HL-60 (cell line): ENCODE data around the gene POMC.

Source experiments
- GABPA ChIP-seq: IDR thresholded peaks from 2 replicates; pipeline ENCODE4 v1.6.1; 2012; ENCODE audit warnings: low read depth
- POLR2AphosphoS5 ChIP-seq: IDR thresholded peaks from 2 replicates; pipeline ENCODE4 v1.6.1; 2012; ENCODE audit warnings: low read depth
- REST ChIP-seq: IDR thresholded peaks from 2 replicates; pipeline ENCODE4 v1.6.1; 2012; ENCODE audit warnings: low read depth; ENCODE audit not compliant: insufficient replicate concordance
- SPI1 ChIP-seq: IDR thresholded peaks from 2 replicates; pipeline ENCODE4 v1.6.1; 2012; ENCODE audit warnings: low read depth, mild to moderate bottlenecking, borderline replicate concordance
- TF ChIP-seq, protein P1 (sequence below): IDR thresholded peaks from one replicate; pipeline ENCODE4 v1.5.1; 2011; ENCODE audit warnings: low read length, control low read depth, inconsistent platforms; ENCODE audit not compliant: insufficient read depth

DNA sequence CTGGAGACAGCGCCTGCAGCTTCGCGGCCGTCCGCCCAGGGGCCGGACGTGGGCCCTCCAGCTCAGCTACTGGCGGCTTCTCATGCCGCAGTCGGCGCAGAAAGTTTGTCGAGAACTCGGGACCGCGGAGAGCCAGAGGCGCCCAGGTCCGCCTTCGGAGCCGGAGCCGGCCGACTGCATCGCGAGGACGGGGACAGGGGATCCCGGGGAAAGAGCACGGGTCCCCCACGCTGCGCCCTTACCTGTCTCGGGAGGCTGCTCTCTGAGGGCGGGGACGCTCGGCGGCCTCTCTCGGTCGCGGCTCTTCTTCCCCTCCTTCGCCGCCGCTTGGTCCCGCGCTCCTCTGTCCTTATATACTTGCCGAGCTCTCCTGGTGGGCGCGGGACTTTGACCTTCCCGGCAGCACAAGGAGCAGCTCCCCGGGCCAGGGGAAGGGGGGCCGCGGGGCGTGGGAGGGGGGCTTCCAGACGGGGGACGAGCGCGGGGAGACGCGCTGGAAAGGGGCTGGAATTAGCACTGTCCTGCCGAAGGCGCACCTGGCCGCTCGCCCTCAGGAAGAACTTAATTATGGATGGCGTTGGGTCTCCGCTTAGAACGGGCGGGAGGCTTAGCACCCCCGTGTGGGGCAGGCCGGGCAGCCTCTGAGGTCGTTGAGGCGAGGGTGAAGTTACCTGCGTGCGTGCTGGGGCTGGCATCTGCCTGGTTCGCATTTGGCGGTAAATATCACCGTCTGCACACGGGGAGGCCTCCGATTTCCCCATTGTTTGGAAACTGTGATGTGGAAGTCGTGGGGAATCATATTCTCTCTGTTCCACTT lies at the start of gene POMC:
- TF ChIP-seq POLR2AphosphoS5: no peak
- TF ChIP-seq, protein P1, sequence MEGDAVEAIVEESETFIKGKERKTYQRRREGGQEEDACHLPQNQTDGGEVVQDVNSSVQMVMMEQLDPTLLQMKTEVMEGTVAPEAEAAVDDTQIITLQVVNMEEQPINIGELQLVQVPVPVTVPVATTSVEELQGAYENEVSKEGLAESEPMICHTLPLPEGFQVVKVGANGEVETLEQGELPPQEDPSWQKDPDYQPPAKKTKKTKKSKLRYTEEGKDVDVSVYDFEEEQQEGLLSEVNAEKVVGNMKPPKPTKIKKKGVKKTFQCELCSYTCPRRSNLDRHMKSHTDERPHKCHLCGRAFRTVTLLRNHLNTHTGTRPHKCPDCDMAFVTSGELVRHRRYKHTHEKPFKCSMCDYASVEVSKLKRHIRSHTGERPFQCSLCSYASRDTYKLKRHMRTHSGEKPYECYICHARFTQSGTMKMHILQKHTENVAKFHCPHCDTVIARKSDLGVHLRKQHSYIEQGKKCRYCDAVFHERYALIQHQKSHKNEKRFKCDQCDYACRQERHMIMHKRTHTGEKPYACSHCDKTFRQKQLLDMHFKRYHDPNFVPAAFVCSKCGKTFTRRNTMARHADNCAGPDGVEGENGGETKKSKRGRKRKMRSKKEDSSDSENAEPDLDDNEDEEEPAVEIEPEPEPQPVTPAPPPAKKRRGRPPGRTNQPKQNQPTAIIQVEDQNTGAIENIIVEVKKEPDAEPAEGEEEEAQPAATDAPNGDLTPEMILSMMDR: no peak
- TF ChIP-seq GABPA: no peak
- no peak for TF ChIP-seq REST
- no peak for TF ChIP-seq SPI1
